NOMO-1 treated with dmso at 0.1 percent for 144 hours (cell line): Measurements from ENCODE around the gene CARD6.
A peak's percentile ranks its signal among the peaks of the same experiment; 100 is the strongest.
"Not testable (repeated sequence)": the region's sequence is repeated elsewhere in the genome, so short reads cannot be mapped to it uniquely, and the experiment has no call there.

Experiments
- DNase-seq: peaks from one replicate; lab custom pipeline; 2025; ENCODE audit not compliant: unreplicated experiment; lab: John Stamatoyannopoulos, UW

The CARD6 gene

GRCh38 chr5:40869384-40869783 is 28.2 kb downstream of the CARD6 start:
- DNase-seq = no peak

- DNase-seq = no peak
These were observed 30.0 kb downstream of the CARD6 start for GRCh38 chr5:40871177-40871576.

GRCh38 chr5:40872253-40872652 is 31.1 kb downstream of the CARD6 start:
- DNase-seq = not testable (repeated sequence)

GRCh38 chr5:40873286-40873880 is 32.2 kb downstream of the CARD6 start:
- peak; percentile 9 for DNase-seq

GRCh38 chr5:40875958-40876357 is 34.8 kb downstream of the CARD6 start:
- DNase-seq = no peak

- DNase-seq = no peak
These were observed 36.3 kb downstream of the CARD6 start for GRCh38 chr5:40877371-40877988.

GRCh38 chr5:40879163-40879942 is 38.2 kb downstream of the CARD6 start:
- DNase-seq = peak; percentile 34

GRCh38 chr5:40882291-40882690 is 41.1 kb downstream of the CARD6 start:
- no peak for DNase-seq

GRCh38 chr5:40883051-40883450 is 41.9 kb downstream of the CARD6 start:
- DNase-seq = not testable (repeated sequence)

- DNase-seq = not testable (repeated sequence)
These were observed 54.6 kb downstream of the CARD6 start for GRCh38 chr5:40895440-40896425.

GRCh38 chr5:40904205-40904993 is 63.2 kb downstream of the CARD6 start:
- peak; percentile 66 for DNase-seq

GRCh38 chr5:40904994-40905306 is 63.8 kb downstream of the CARD6 start:
- no peak for DNase-seq

GRCh38 chr5:40906351-40906751 is 65.2 kb downstream of the CARD6 start:
- no peak for DNase-seq

- no peak for DNase-seq
These were observed 68.1 kb downstream of the CARD6 start, which contains the start of gene C7 for GRCh38 chr5:40909264-40909663. Gene C7 (plus strand): TSS chr5:40909497. CDS start chr5:40909611, 114 bp downstream.

GRCh38 chr5:40909723-40910122 is 68.6 kb downstream of the CARD6 start:
- DNase-seq = no peak
